MM.1S (cell line): Measurements from ENCODE around the gene FAM162A.
"Not testable (repeated sequence)": the region's sequence is repeated elsewhere in the genome, so short reads cannot be mapped to it uniquely, and the experiment has no call there.

ENCODE experiments used
- EZH2phosphoT487 ChIP-seq: fragments of 300-600 bp; sonication (generic); IDR thresholded peaks from 2 replicates; pipeline ENCODE4 v1.6.1; 2018; ENCODE audit warnings: antibody characterized with exemption, low read length
- TF ChIP-seq, protein P1 (sequence below): fragments of 300-600 bp; sonication (generic); IDR thresholded peaks from 2 replicates; pipeline ENCODE4 v1.5.1; 2016; ENCODE audit warnings: antibody characterized with exemption, low read length, mixed read lengths

- TF ChIP-seq EZH2phosphoT487 = not testable (repeated sequence)
- TF ChIP-seq, protein P1, sequence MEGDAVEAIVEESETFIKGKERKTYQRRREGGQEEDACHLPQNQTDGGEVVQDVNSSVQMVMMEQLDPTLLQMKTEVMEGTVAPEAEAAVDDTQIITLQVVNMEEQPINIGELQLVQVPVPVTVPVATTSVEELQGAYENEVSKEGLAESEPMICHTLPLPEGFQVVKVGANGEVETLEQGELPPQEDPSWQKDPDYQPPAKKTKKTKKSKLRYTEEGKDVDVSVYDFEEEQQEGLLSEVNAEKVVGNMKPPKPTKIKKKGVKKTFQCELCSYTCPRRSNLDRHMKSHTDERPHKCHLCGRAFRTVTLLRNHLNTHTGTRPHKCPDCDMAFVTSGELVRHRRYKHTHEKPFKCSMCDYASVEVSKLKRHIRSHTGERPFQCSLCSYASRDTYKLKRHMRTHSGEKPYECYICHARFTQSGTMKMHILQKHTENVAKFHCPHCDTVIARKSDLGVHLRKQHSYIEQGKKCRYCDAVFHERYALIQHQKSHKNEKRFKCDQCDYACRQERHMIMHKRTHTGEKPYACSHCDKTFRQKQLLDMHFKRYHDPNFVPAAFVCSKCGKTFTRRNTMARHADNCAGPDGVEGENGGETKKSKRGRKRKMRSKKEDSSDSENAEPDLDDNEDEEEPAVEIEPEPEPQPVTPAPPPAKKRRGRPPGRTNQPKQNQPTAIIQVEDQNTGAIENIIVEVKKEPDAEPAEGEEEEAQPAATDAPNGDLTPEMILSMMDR = not testable (repeated sequence)
These were observed 64.2 kb downstream of the FAM162A start for GRCh38 chr3:122448218-122448617.
